K562 (cell line): ENCODE measurements around the gene USP44. TPM values are rescaled to one million over a fixed set of nuclear protein-coding genes. Genes with fewer than 3 reads are reported as not detected.
A peak's percentile ranks its signal among the peaks of the same experiment; 100 is the strongest.

Experiments used
- ATAC-seq: fragments of 200-7000 bp; cut with Tn5 transposase; 3 replicates; pipeline ENCODE4 v1.9.1; 2020; ENCODE audit warnings: moderate library complexity
- BruUV-seq: library from RNA; stranded (reverse); fragments of 400-500 nt; replicated peaks from 2 replicates; lab custom pipeline; 2021; lab: Mats Ljungman, UMichigan
- CTCF ChIA-PET: fragments of 300-600 bp; formaldehyde crosslinking; extraction: SDS; loops from one replicate; lab custom pipeline; 2021; ENCODE audit warnings: low intra/inter-chr PET ratio; lab: Yijun Ruan, JAX
- POLR2A ChIA-PET: fragments of 300-600, 350-650 bp; sonication (Branson Sonifier 250); formaldehyde crosslinking; extraction: SDS; loops from one replicate; lab custom pipeline; 2021; ENCODE audit warnings: antibody characterized with exemption, inconsistent platforms; lab: Yijun Ruan, JAX
- DNase-seq, 4 experiments: peaks; one replicate each; pipeline versions ENCODE4 v3.0.0 to v3.0.0-alpha.2; 2011 to 2018; ENCODE audit warnings: low spot score in 3 of 4, mixed read lengths in 3 of 4; ENCODE audit errors: extremely low read depth in 1 of 4
- FAIRE-seq: peaks from 2 replicates; lab custom pipeline; 2011; peaks lifted over from hg19 to GRCh38; lab: Jason Lieb, UNC
- H2AFZ ChIP-seq: 2 replicates; pipeline ENCODE4 v1.6.0; 2011; ENCODE audit warnings: low read depth, low read length, control low read depth, inconsistent platforms
- H3K27ac ChIP-seq: fragments of 200-600 bp; 3 replicates; pipeline ENCODE4 v1.8.0; 2011; ENCODE audit warnings: low read depth, mild to moderate bottlenecking, control low read depth, inconsistent platforms, low read length, moderate library complexity, mixed read lengths; ENCODE audit errors: extremely low read depth
- H3K27me3 ChIP-seq, 2 experiments: fragments of 300-600 bp in 1 of 2; 2 replicates in 1 of 2; 3 replicates in 1 of 2; pipeline versions ENCODE4 v1.6.0 to v1.8.0; 2011; ENCODE audit warnings: inconsistent platforms in 2 of 2, low read length in 2 of 2, mild to moderate bottlenecking in 1 of 2, mixed read lengths in 1 of 2, moderate library complexity in 1 of 2; ENCODE audit not compliant: control insufficient read depth in 2 of 2, insufficient read depth in 2 of 2
- H3K36me3 ChIP-seq: fragments of 300-600 bp; 3 replicates; pipeline ENCODE4 v1.8.0; 2011; ENCODE audit warnings: mild to moderate bottlenecking, low read length, inconsistent platforms; ENCODE audit not compliant: control insufficient read depth, insufficient read depth
- H3K4me1 ChIP-seq, 2 experiments: fragments of 200-600 bp in 1 of 2; replicated peaks in 1 of 2; 2 replicates in 1 of 2; 3 replicates in 1 of 2; pipeline versions ENCODE4 v1.5.1 to v1.8.0; 2011; ENCODE audit warnings: inconsistent platforms in 2 of 2, low read length in 2 of 2, mild to moderate bottlenecking in 1 of 2, mixed read lengths in 1 of 2, moderate library complexity in 1 of 2; ENCODE audit not compliant: control insufficient read depth in 2 of 2, insufficient read depth in 2 of 2
- H3K4me2 ChIP-seq: 2 replicates; pipeline ENCODE4 v1.6.1; 2011; ENCODE audit warnings: low read length, control low read depth, inconsistent platforms, mixed read lengths; ENCODE audit not compliant: insufficient read depth
- H3K4me3 ChIP-seq: fragments of 200-600 bp; sonication (generic), shearing (Covaris generic); 2 replicates; pipeline ENCODE4 v1.5.1; 2016; ENCODE audit warnings: control low read depth, inconsistent platforms
- H3K79me2 ChIP-seq: fragments of 200-600 bp; 3 replicates; pipeline ENCODE4 v1.8.0; 2011; ENCODE audit warnings: low read length, inconsistent platforms; ENCODE audit not compliant: control insufficient read depth, insufficient read depth
- H3K9ac ChIP-seq, 2 experiments: 2 replicates each; pipeline versions ENCODE4 v1.6.0 to v1.6.1; 2011; ENCODE audit warnings: low read depth in 2 of 2, low read length in 2 of 2, control low read depth in 1 of 2, inconsistent platforms in 1 of 2, mild to moderate bottlenecking in 1 of 2, mixed read lengths in 1 of 2; ENCODE audit not compliant: insufficient read depth in 1 of 2
- H3K9me1 ChIP-seq: one replicate; pipeline ENCODE4 v1.6.0; 2011; ENCODE audit warnings: inconsistent platforms, mild to moderate bottlenecking, low read length, moderate library complexity; ENCODE audit not compliant: control insufficient read depth, insufficient read depth
- H3K9me3 ChIP-seq: replicated peaks from 2 replicates; pipeline ENCODE4 v1.5.1; 2011; ENCODE audit warnings: low read depth, low read length, inconsistent platforms; ENCODE audit not compliant: control insufficient read depth, insufficient read depth
- H4K20me1 ChIP-seq: replicated peaks from 2 replicates; pipeline ENCODE4 v1.6.1; 2011; ENCODE audit warnings: low read length, inconsistent platforms, mixed read lengths; ENCODE audit not compliant: control insufficient read depth, insufficient read depth
- ARID1B ChIP-seq: fragments of 450-650 bp; IDR thresholded peaks from 2 replicates; pipeline ENCODE4 v1.6.1; 2016; ENCODE audit warnings: antibody characterized with exemption, mild to moderate bottlenecking, inconsistent platforms
- ATF3 ChIP-seq, 2 experiments: fragments of 450-650 bp in 1 of 2; sonication (generic) in 1 of 2; formaldehyde crosslinking in 1 of 2; IDR thresholded peaks in 1 of 2; conservative IDR thresholded peaks in 1 of 2; 2 replicates each; pipeline versions ENCODE4 v1.6.1 to v1.8.1; 2016 to 2023; ENCODE audit warnings: mild to moderate bottlenecking in 2 of 2, moderate library complexity in 2 of 2, inconsistent platforms in 1 of 2, missing genetic modification reagents in 1 of 2
- ELK1 ChIP-seq: sonication (generic); formaldehyde crosslinking; IDR thresholded peaks from 2 replicates; pipeline ENCODE4 v1.8.1; 2022; ENCODE audit warnings: missing genetic modification reagents
- NFYB ChIP-seq: IDR thresholded peaks from 2 replicates; pipeline ENCODE4 v1.6.1; 2011; ENCODE audit warnings: mild to moderate bottlenecking, moderate library complexity; ENCODE audit not compliant: insufficient read length; ENCODE audit errors: extremely low read depth
- SP1 ChIP-seq: sonication (generic); formaldehyde crosslinking; IDR thresholded peaks from 2 replicates; pipeline ENCODE4 v1.8.1; 2022; ENCODE audit warnings: mild to moderate bottlenecking, missing genetic modification reagents
- WGBS: fragments of 100-300 bp; shearing (Covaris generic); methylation state at CpG from one replicate; pipeline ENCODE4 v1.1.6; 2016; ENCODE audit warnings: low coverage, mixed read lengths; ENCODE audit not compliant: insufficient coverage; ENCODE audit errors: missing lambda C conversion rate; 5-methylcytosine and 5-hydroxymethylcytosine counted together
- in situ Hi-C: fragments of 300-500 bp; cut with MboI; formaldehyde crosslinking; loops from 4 replicates; pipeline ENCODE4 v1.15.0; 2018; ENCODE audit warnings: inconsistent platforms, mixed read lengths
- intact Hi-C: fragments of 100-400 bp; cut with micrococcal nuclease; formaldehyde crosslinking; loops from 2 replicates; pipeline ENCODE4 v1.14.2; 2022
- polyA plus RNA-seq, 8 experiments: library from polyadenylated mRNA; depleted of rRNA in 4 of 8; stranded (reverse) in 5 of 8; unstranded in 3 of 8; fragments of >200 nt; fragmentation: Nextera tagmentation in 2 of 8; fragmentation: Illumina TruSeq in 1 of 8; extraction: Ambion mirVana in 2 of 8; extraction: Trizol in 1 of 8; gene quantifications; 2 replicates each; pipeline versions ENCODE4 v1.2.1 to v1.2.3, GENCODE V29; 2011 to 2014; ENCODE audit warnings: inconsistent platforms in 1 of 8, missing spikeins in 1 of 8
- total RNA-seq, 7 experiments: library from RNA; depleted of rRNA in 6 of 7; stranded (reverse); fragments of >200 nt in 6 of 7; fragmentation: Illumina TruSeq in 2 of 7; extraction: Trizol in 2 of 7; gene quantifications; 2 replicates each; pipeline versions ENCODE4 v1.2.1 to v1.2.3, GENCODE V29; 2011 to 2021; ENCODE audit warnings: low replicate concordance in 1 of 7

USP44 gene
- total and polyA plus RNA-seq, 9 of the 15 experiments (the other 6 are each of a cell fraction or from before 2014, with no cell fraction given): 2.1 to 5.7 (median 2.8) TPM

GRCh38 chr12:95505039-95505438, 46.2 kb downstream of the USP44 start:
- no TSS peak for BruUV-seq
- POLR2A ChIA-PET: no interaction called here
- peaks cover 83% of the 10 kb centered on the region for H3K36me3 ChIP-seq
- TF ChIP-seq ARID1B (no peak), ELK1 (CRISPR knock-in tag) (no peak), SP1 (CRISPR knock-in tag) (no peak), NFYB (no peak), ATF3 (IDR thresholded peaks at IDR 0.05) (0 out of 2 replicates have a peak, but pooled peaks have one; percentile 18), ATF3 (CRISPR knock-in tag; conservative IDR thresholded peaks at IDR 0.05) (no peak)
- FAIRE-seq (no peak), DNase-seq (no peak), ATAC-seq (no peak)
- CTCF ChIA-PET: interaction anchor here (0.5 kb wide), 1 partner anchor 388 kb away, joined by 4 read pairs; no protein-coding TSS in a partner anchor
- no peaks in the 10 kb centered on the region for H3K9me1 ChIP-seq
- intact Hi-C loops: no loop called here
- no peak overlapping the region for H3K4me2 ChIP-seq
- H3K27me3 ChIP-seq: no peaks in the 10 kb centered on the region
- no peak overlapping the region for H3K4me3 ChIP-seq
- H3K79me2 ChIP-seq: peaks cover 23% of the 10 kb centered on the region; the same call in 2 of the 3 replicates
- in situ Hi-C loops: no loop called here
- H3K27ac ChIP-seq: no peak overlapping the region
- no peaks in the 10 kb centered on the region for H3K9me3 ChIP-seq
- H2AFZ ChIP-seq: no peak overlapping the region
- H4K20me1 ChIP-seq: no peaks in the 10 kb centered on the region
- 90% methylated on average over 5 of the region's 5 CpGs for WGBS
- H3K4me1 ChIP-seq: no peaks in the 10 kb centered on the region
- no peak overlapping the region for H3K9ac ChIP-seq
